ENCODE results near the gene TRPM2.
"Not testable (repeated sequence)": the region's sequence is repeated elsewhere in the genome, so short reads cannot be mapped to it uniquely, and the experiment has no call there.

The TRPM2 gene

GRCh38 chr21:44356160-44356559, 2.7 kb downstream of the TRPM2 start:
- no peak for DNase-seq

- peak; percentile 93 for DNase-seq
Observed at GRCh38 chr21:44356636-44357035, 3.2 kb downstream of the TRPM2 start.

- DNase-seq: no peak
Observed at GRCh38 chr21:44357064-44357837, 3.8 kb downstream of the TRPM2 start.

GRCh38 chr21:44359396-44359795, 6.0 kb downstream of the TRPM2 start:
- DNase-seq: no peak

- peak; percentile 72 for DNase-seq
Observed at GRCh38 chr21:44360159-44360558, 6.7 kb downstream of the TRPM2 start.

- DNase-seq: not testable (repeated sequence)
Observed at GRCh38 chr21:44361903-44362302, 8.5 kb downstream of the TRPM2 start.

- no peak for DNase-seq
Observed at GRCh38 chr21:44363278-44363677, 9.9 kb downstream of the TRPM2 start.

GRCh38 chr21:44364151-44365053, 11.0 kb downstream of the TRPM2 start:
- no peak for DNase-seq

GRCh38 chr21:44365251-44365966, 12.0 kb downstream of the TRPM2 start:
- no peak for DNase-seq

GRCh38 chr21:44365967-44366585, 12.7 kb downstream of the TRPM2 start:
- DNase-seq: no peak

GRCh38 chr21:44366586-44367211, 13.3 kb downstream of the TRPM2 start:
- DNase-seq: no peak

GRCh38 chr21:44368711-44369446, 15.5 kb downstream of the TRPM2 start:
- DNase-seq: no peak

- peak; percentile 14 for DNase-seq
Observed at GRCh38 chr21:44370027-44370735, 16.8 kb downstream of the TRPM2 start.

GRCh38 chr21:44370786-44371410, 17.5 kb downstream of the TRPM2 start:
- no peak for DNase-seq

GRCh38 chr21:44371596-44371995, 18.2 kb downstream of the TRPM2 start:
- DNase-seq: no peak

- no peak for DNase-seq
Observed at GRCh38 chr21:44372616-44373015, 19.2 kb downstream of the TRPM2 start.

- no peak for DNase-seq
Observed at GRCh38 chr21:44374601-44375280, 21.3 kb downstream of the TRPM2 start.

- peak; percentile 74 for DNase-seq
Observed at GRCh38 chr21:44375281-44375651, 21.8 kb downstream of the TRPM2 start.

- no peak for DNase-seq
Observed at GRCh38 chr21:44375761-44376241, 22.4 kb downstream of the TRPM2 start.

- no peak for DNase-seq
Observed at GRCh38 chr21:44376606-44377005, 23.2 kb downstream of the TRPM2 start.

Measured in inflammatory macrophage treated with lipopolysaccharide for 4 hours (primary cell).